Suprapubic skin (tissue), 3 donors: Measurements from ENCODE around the gene VPS8.

Experiments
- CTCF ChIP-seq, 2 donors: fragments of 200-600 bp in 1 of 2; fragments of 450-650 bp in 1 of 2; sonication (generic) in 1 of 2; IDR thresholded peaks; one replicate each; pipeline ENCODE4 v1.5.1; 2016 to 2019; ENCODE audit warnings: antibody characterized with exemption in 2 of 2, mild to moderate bottlenecking in 1 of 2, moderate library complexity in 1 of 2
- EP300 ChIP-seq: sonication (generic); formaldehyde crosslinking; IDR thresholded peaks from one replicate; pipeline ENCODE4 v1.6.1; 2017; ENCODE audit warnings: antibody characterized with exemption
- POLR2A ChIP-seq, 2 donors: fragments of 450-650 bp; IDR thresholded peaks; one replicate each; pipeline ENCODE4 v1.6.1; 2017; ENCODE audit warnings: antibody characterized with exemption in 2 of 2, mild to moderate bottlenecking in 2 of 2, moderate library complexity in 2 of 2

GRCh38 chr3:184908859-184909258 is 96.9 kb downstream of the VPS8 start:
- TF ChIP-seq POLR2A (IDR thresholded peaks at IDR 0.05) (no peak), CTCF (IDR thresholded peaks at IDR 0.05) (no peak), EP300 (no peak)
